Activated naive CD8-positive, alpha-beta T cell treated with anti-CD3 and anti-CD28 coated beads, Interleukin-2, amount 10 ng/mL, durations not matched to agents 7 days and 5 days (primary cell): Measurements from ENCODE around the gene KLF11. TPM values are rescaled to one million over a fixed set of nuclear protein-coding genes. Genes with fewer than 3 reads are reported as not detected.

Source experiments
- ATAC-seq: fragments of 150-1000 bp; cut with Tn5 transposase; one replicate; pipeline ENCODE4 v1.10.0; 2021; ENCODE audit warnings: low read depth, moderate library complexity
- POLR2A ChIA-PET: fragments of 350-600 bp; sonication (Branson Sonifier 250); formaldehyde crosslinking; loops from one replicate; lab custom pipeline; 2021; ENCODE audit warnings: antibody characterized with exemption; lab: Charles Lee
- DNase-seq: peaks from one replicate; pipeline ENCODE4 v3.0.0; 2021
- H3K27ac Mint-ChIP-seq: one replicate; pipeline ENCODE4 v1.8.0; 2022; ENCODE audit warnings: mild to moderate bottlenecking, mixed read lengths
- H3K27me3 Mint-ChIP-seq: one replicate; pipeline ENCODE4 v1.8.0; 2022; ENCODE audit warnings: mild to moderate bottlenecking, moderate library complexity, mixed read lengths
- H3K36me3 Mint-ChIP-seq: one replicate; pipeline ENCODE4 v1.8.0; 2021; ENCODE audit warnings: mild to moderate bottlenecking, mixed read lengths
- H3K4me1 Mint-ChIP-seq: one replicate; pipeline ENCODE4 v1.8.0; 2021; ENCODE audit warnings: mixed read lengths
- H3K4me3 Mint-ChIP-seq: one replicate; pipeline ENCODE4 v1.8.0; 2022; ENCODE audit warnings: mild to moderate bottlenecking, moderate library complexity, mixed read lengths
- H3K9me3 Mint-ChIP-seq: one replicate; pipeline ENCODE4 v1.8.0; 2021; ENCODE audit warnings: mixed read lengths
- total RNA-seq, 2 experiments: library from RNA; stranded (reverse); gene quantifications; one replicate each; pipeline ENCODE4 v1.2.3, GENCODE V29; 2021

KLF11 gene
- total RNA-seq = 1 to 10 TPM; 6.8 to 7.1 TPM

GRCh38 chr2:10043256-10043905 lies at the start of gene KLF11:
Gene KLF11, plus strand, starts transcription at chr2:10043550. Its CDS starts 167 bp downstream, at chr2:10043717.
- Mint-ChIP-seq H3K4me3 (peak within 1 kb of the TSS; percentile 86), H3K27ac (peak within 1 kb of the TSS; percentile 86), H3K27me3 (peaks cover 27% of the 10 kb centered on the region), H3K36me3 (peaks cover 4% of the 10 kb centered on the region), H3K9me3 (no peaks in the 10 kb centered on the region), H3K4me1 (peaks cover 16% of the 10 kb centered on the region)
- DNase-seq = peak; percentile 85
- POLR2A ChIA-PET = interaction anchor here (0.6 to 2.3 kb wide), 5 partner anchors 15 to 228 kb away, joined by 3 to 11 read pairs (median 3); no protein-coding TSS in a partner anchor
- ATAC-seq = peak; percentile 62

GRCh38 chr2:9994462-9994861 lies 48.9 kb upstream of the KLF11 start:
- ATAC-seq (no peak), DNase-seq (no peak)
- no peak overlapping the region for H3K4me3 Mint-ChIP-seq
- H3K36me3 Mint-ChIP-seq = no peaks in the 10 kb centered on the region
- no peak overlapping the region for H3K27ac Mint-ChIP-seq
- H3K4me1 Mint-ChIP-seq = peaks cover 1% of the 10 kb centered on the region
- POLR2A ChIA-PET = no interaction called here
- peaks cover 9% of the 10 kb centered on the region for H3K27me3 Mint-ChIP-seq
- no peaks in the 10 kb centered on the region for H3K9me3 Mint-ChIP-seq

DNA sequence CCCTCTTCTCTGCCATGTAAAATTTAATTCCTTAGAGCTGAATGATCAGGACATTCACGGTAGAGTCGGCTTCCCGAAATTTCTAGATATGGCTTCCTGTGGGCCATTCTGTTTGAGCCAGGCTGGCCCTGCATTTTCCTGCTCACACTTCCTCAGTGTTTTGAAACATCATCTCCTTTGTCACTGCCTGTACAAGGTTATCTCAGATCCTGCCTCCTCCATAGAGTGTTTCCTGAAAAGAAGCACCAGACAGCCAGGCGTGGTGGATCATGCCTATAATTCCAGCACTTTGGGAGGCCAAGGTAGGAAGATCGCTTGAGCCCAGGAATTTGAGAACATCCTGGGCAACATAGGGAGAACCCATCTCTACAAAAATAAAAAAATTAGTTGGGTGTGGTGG lies 48.3 kb upstream of the KLF11 start:
- Mint-ChIP-seq H3K36me3 (no peaks in the 10 kb centered on the region), H3K4me3 (no peak overlapping the region), H3K4me1 (peaks cover 1% of the 10 kb centered on the region), H3K27me3 (peaks cover 9% of the 10 kb centered on the region), H3K9me3 (no peaks in the 10 kb centered on the region), H3K27ac (no peak overlapping the region)
- POLR2A ChIA-PET = no interaction called here
- no peak for ATAC-seq
- DNase-seq = no peak

- Mint-ChIP-seq H3K4me1 (peaks cover 1% of the 10 kb centered on the region), H3K36me3 (no peaks in the 10 kb centered on the region), H3K27ac (no peak overlapping the region), H3K9me3 (no peaks in the 10 kb centered on the region), H3K27me3 (peaks cover 9% of the 10 kb centered on the region), H3K4me3 (no peak overlapping the region)
- POLR2A ChIA-PET = no interaction called here
- DNase-seq (no peak), ATAC-seq (no peak)
These were observed 47.0 kb upstream of the KLF11 start for GRCh38 chr2:9996321-9996720.

GRCh38 chr2:9997936-9998335 lies 45.4 kb upstream of the KLF11 start:
- DNase-seq (no peak), ATAC-seq (no peak)
- peaks cover 1% of the 10 kb centered on the region for H3K4me1 Mint-ChIP-seq
- no peak overlapping the region for H3K4me3 Mint-ChIP-seq
- peaks cover 9% of the 10 kb centered on the region for H3K27me3 Mint-ChIP-seq
- POLR2A ChIA-PET = interaction anchor here (1.6 kb wide), 1 partner anchor 13 kb away, joined by 5 read pairs; no protein-coding TSS in a partner anchor
- no peaks in the 10 kb centered on the region for H3K9me3 Mint-ChIP-seq
- H3K36me3 Mint-ChIP-seq = no peaks in the 10 kb centered on the region
- no peak overlapping the region for H3K27ac Mint-ChIP-seq

DNA sequence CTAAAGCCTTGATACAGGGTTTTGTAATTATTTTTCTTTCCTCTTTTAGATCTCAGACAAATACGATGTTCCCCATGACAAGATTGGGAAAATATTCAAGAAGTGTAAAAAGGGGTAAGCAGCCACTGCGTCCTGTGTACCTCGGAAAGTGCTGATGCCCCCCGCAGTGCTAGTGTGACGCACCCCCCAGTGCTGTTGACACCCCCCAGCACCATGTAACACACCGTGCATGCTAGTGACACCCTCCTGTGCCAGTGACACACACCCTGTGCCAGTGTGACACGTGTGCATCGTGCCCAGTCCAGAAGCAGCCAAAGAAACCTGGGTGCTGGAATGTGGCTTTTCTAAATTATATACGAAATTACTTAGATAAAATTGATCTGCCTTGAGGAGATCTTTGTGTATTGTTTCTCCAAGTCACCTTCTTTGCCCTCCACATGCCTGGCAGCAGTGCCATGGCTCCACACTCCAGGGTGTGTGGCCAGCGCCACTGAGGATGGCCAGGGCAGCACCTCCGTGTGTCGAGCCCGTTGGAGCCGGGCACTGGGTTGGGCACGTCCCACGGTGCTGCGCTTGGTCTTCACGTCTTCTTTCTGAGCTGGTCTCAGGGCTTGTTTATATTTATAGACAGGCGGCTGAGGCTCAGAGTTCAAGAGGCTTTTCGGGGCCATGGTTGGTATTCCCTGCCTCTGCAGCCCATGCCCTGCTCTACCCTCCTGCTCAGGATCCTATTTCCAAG lies 44.3 kb upstream of the KLF11 start:
- Mint-ChIP-seq H3K27ac (no peak overlapping the region), H3K27me3 (peaks cover 9% of the 10 kb centered on the region), H3K4me3 (no peak overlapping the region), H3K9me3 (no peaks in the 10 kb centered on the region), H3K4me1 (peaks cover 1% of the 10 kb centered on the region), H3K36me3 (no peaks in the 10 kb centered on the region)
- DNase-seq (no peak), ATAC-seq (no peak)
- POLR2A ChIA-PET = interaction anchor here (0.6 kb wide), 1 partner anchor 1334 kb away, joined by 4 read pairs; no protein-coding TSS in a partner anchor

DNA sequence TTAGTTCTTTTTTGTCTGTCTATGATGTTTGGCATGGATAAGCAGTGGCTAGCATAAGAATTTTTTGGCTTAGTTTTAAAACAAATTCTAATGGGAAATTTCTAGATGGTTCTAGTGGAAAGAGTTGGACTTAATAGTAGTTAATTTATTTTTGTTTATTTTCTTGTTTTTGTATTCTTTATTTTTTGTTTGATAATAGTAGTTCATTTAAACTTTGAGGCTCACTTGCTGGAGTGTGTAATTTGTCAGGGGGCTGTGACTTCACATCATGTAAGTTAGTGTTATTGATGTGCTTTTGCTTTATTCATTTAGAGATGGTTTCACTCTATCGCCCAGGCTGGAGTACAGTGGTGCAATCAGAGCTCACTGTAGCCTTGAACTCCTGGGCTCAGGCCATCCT lies 43.7 kb upstream of the KLF11 start:
- H3K36me3 Mint-ChIP-seq = no peaks in the 10 kb centered on the region
- H3K27me3 Mint-ChIP-seq = peaks cover 5% of the 10 kb centered on the region
- no peak overlapping the region for H3K27ac Mint-ChIP-seq
- no peak overlapping the region for H3K4me3 Mint-ChIP-seq
- ATAC-seq (no peak), DNase-seq (no peak)
- H3K4me1 Mint-ChIP-seq = peaks cover 1% of the 10 kb centered on the region
- no peaks in the 10 kb centered on the region for H3K9me3 Mint-ChIP-seq
- POLR2A ChIA-PET = interaction anchor here (0.6 kb wide), 1 partner anchor 1335 kb away, joined by 4 read pairs; no protein-coding TSS in a partner anchor

DNA sequence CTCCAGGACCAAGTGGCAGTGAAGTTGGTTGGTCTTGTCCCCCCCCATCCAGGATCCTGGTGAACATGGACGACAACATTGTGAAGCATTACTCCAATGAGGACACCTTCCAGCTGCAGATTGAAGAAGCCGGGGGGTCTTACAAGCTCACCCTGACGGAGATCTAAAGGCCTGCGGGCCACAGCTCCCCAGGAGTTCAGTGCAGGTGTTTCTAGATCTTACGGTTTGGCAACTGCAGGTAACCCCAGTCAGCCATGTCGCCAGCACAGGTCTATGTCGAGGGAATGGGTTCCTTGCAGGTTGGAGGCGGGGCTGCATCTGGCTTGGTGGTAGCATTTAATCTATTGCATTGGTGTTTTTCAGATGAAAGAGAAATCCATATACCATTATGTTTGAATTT lies 42.8 kb upstream of the KLF11 start:
- POLR2A ChIA-PET = no interaction called here
- no peak for ATAC-seq
- H3K9me3 Mint-ChIP-seq = no peaks in the 10 kb centered on the region
- H3K27me3 Mint-ChIP-seq = peaks cover 6% of the 10 kb centered on the region
- no peak for DNase-seq
- H3K27ac Mint-ChIP-seq = no peak overlapping the region
- peaks cover 1% of the 10 kb centered on the region for H3K4me1 Mint-ChIP-seq
- H3K36me3 Mint-ChIP-seq = no peaks in the 10 kb centered on the region
- no peak overlapping the region for H3K4me3 Mint-ChIP-seq

- ATAC-seq = no peak
- H3K4me1 Mint-ChIP-seq = no peaks in the 10 kb centered on the region
- H3K36me3 Mint-ChIP-seq = no peaks in the 10 kb centered on the region
- H3K9me3 Mint-ChIP-seq = no peaks in the 10 kb centered on the region
- peaks cover 10% of the 10 kb centered on the region for H3K27me3 Mint-ChIP-seq
- H3K27ac Mint-ChIP-seq = no peak overlapping the region
- DNase-seq = no peak
- H3K4me3 Mint-ChIP-seq = no peak overlapping the region
- POLR2A ChIA-PET = no interaction called here
These were observed 41.8 kb upstream of the KLF11 start for GRCh38 chr2:10001586-10001985.

DNA sequence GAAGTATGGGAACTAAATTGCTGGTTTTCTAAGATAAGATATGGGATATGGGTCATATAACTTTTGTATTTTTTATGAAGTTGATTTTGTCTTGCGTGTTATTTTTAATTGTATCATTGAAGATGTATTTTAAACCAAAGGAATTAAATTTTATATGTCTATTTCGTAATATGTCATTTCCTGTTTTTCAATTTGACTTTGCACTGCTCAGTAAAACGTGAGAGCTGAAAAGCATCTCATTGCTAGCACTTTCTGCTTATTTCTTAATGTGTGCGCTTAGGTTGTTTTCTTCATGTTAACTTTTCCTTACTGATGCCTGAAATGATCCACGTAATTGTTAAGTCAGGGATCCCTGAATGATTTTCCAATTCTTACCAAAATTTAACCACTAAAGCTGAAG lies 41.2 kb upstream of the KLF11 start:
- Mint-ChIP-seq H3K27me3 (peaks cover 12% of the 10 kb centered on the region), H3K4me3 (no peak overlapping the region), H3K9me3 (no peaks in the 10 kb centered on the region), H3K27ac (no peak overlapping the region), H3K4me1 (no peaks in the 10 kb centered on the region), H3K36me3 (no peaks in the 10 kb centered on the region)
- DNase-seq = no peak
- ATAC-seq = no peak
- POLR2A ChIA-PET = no interaction called here

- Mint-ChIP-seq H3K4me1 (no peaks in the 10 kb centered on the region), H3K27me3 (peaks cover 16% of the 10 kb centered on the region), H3K9me3 (no peaks in the 10 kb centered on the region), H3K36me3 (no peaks in the 10 kb centered on the region), H3K27ac (no peak overlapping the region), H3K4me3 (no peak overlapping the region)
- POLR2A ChIA-PET = no interaction called here
- no peak for ATAC-seq
- no peak for DNase-seq
These were observed 40.7 kb upstream of the KLF11 start for GRCh38 chr2:10002681-10003080.

GRCh38 chr2:10003206-10004125 lies 39.9 kb upstream of the KLF11 start:
- H3K4me3 Mint-ChIP-seq = no peak overlapping the region
- DNase-seq (no peak), ATAC-seq (no peak)
- no peaks in the 10 kb centered on the region for H3K36me3 Mint-ChIP-seq
- POLR2A ChIA-PET = no interaction called here
- no peak overlapping the region for H3K27ac Mint-ChIP-seq
- H3K27me3 Mint-ChIP-seq = peaks cover 19% of the 10 kb centered on the region
- no peaks in the 10 kb centered on the region for H3K4me1 Mint-ChIP-seq
- no peaks in the 10 kb centered on the region for H3K9me3 Mint-ChIP-seq

DNA sequence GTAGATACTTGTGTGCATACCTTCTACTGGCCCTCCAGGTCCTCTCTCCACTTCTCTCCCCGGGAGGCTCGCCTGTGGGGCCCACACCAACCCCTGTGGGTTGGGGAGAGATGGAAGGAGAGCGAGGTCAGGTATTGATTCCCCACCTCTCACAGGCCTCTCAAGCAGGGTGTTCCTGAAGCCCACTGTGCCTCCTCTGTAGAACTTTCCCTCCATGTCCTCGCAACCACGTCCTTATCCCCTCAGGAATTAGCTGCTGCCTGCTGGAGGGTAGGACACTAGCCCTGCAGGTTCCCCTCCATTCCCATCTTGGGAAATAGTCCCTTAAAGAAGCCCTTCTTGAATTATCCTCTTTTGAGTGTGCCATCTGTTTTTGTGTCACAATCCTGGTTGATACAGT lies 38.9 kb upstream of the KLF11 start:
- Mint-ChIP-seq H3K27me3 (peaks cover 19% of the 10 kb centered on the region), H3K4me1 (no peaks in the 10 kb centered on the region), H3K4me3 (no peak overlapping the region), H3K36me3 (no peaks in the 10 kb centered on the region), H3K27ac (no peak overlapping the region), H3K9me3 (no peaks in the 10 kb centered on the region)
- ATAC-seq (no peak), DNase-seq (no peak)
- POLR2A ChIA-PET = no interaction called here
